Upper lobe of left lung (tissue), 4 donors: ENCODE measurements around the gene CDH20.

ENCODE experiments used
- CTCF ChIP-seq, 6 experiments: fragments of 450-650 bp in 4 of 6; fragments of 200-600 bp in 2 of 6; sonication (generic) in 2 of 6; IDR thresholded peaks; one replicate each; pipeline ENCODE4 v1.5.1; 2016 to 2019; ENCODE audit warnings: antibody characterized with exemption in 6 of 6
- POLR2A ChIP-seq, 4 donors: fragments of 450-650 bp; IDR thresholded peaks; one replicate each; pipeline ENCODE4 v1.5.1; 2016 to 2017; ENCODE audit warnings: antibody characterized with exemption in 4 of 4, mild to moderate bottlenecking in 2 of 4

- TF ChIP-seq CTCF (IDR thresholded peaks at IDR 0.05): no peak
- no peak for TF ChIP-seq POLR2A (IDR thresholded peaks at IDR 0.05)
Observed at GRCh38 chr18:61364953-61365352, 31.7 kb downstream of the CDH20 start.
